A549 (cell line): ENCODE measurements around the gene RPLP1. TPM values are rescaled to one million over a fixed set of nuclear protein-coding genes. Genes with fewer than 3 reads are reported as not detected.

Experiments
- ATAC-seq, 2 experiments: fragments of 200-7000 bp in 1 of 2; fragments of >200 bp in 1 of 2; cut with Nextera tagmentation in 1 of 2; cut with Tn5 transposase in 1 of 2; 3 replicates each; pipeline versions ENCODE4 v1.8.0 to v1.9.1; 2018 to 2020; ENCODE audit warnings: mild to moderate bottlenecking in 1 of 2, moderate library complexity in 1 of 2
- CTCF ChIA-PET: fragments of 300-600 bp; sonication (Branson Sonifier 250); formaldehyde crosslinking; extraction: SDS; loops from one replicate; lab custom pipeline; 2021; ENCODE audit warnings: antibody characterized with exemption, inconsistent platforms; lab: Yijun Ruan, JAX
- POLR2A ChIA-PET: fragments of 350-600 bp; formaldehyde crosslinking; extraction: SDS; loops from one replicate; lab custom pipeline; 2021; ENCODE audit warnings: antibody characterized with exemption, inconsistent platforms; lab: Yijun Ruan, JAX
- DNase-seq, 2 experiments: peaks; one replicate each; pipeline versions ENCODE4 v3.0.0 to v3.0.0-alpha.2; 2011 to 2016; ENCODE audit warnings: low read depth in 1 of 2, low spot score in 1 of 2
- FAIRE-seq: peaks from 2 replicates; lab custom pipeline; 2011; peaks lifted over from hg19 to GRCh38; lab: Jason Lieb, UNC
- H3K27ac ChIP-seq, 2 experiments: fragments of >200 bp; sonication (Bioruptor Twin); formaldehyde crosslinking; 3 replicates each; pipeline ENCODE4 v1.5.1; 2016 to 2017
- H3K4me1 ChIP-seq: fragments of >200 bp; sonication (Bioruptor Twin); formaldehyde crosslinking; 3 replicates; pipeline ENCODE4 v1.6.1; 2016
- H3K4me2 ChIP-seq: fragments of >200 bp; sonication (Bioruptor Twin); formaldehyde crosslinking; 3 replicates; pipeline ENCODE4 v1.6.1; 2016
- H3K4me3 ChIP-seq: fragments of >200 bp; sonication (Bioruptor Twin); formaldehyde crosslinking; 3 replicates; pipeline ENCODE4 v1.5.1; 2016
- H3K9me3 ChIP-seq: fragments of >200 bp; sonication (Bioruptor Twin); formaldehyde crosslinking; 3 replicates; pipeline ENCODE4 v1.6.1; 2016
- ATOH8 ChIP-seq: fragments of 250-450 bp; sonication (Bioruptor Pico); IDR thresholded peaks from 2 replicates; pipeline ENCODE4 v1.5.0; 2020; ENCODE audit warnings: low read depth, mild to moderate bottlenecking, moderate library complexity
- CEBPB ChIP-seq, 2 experiments: fragments of >200 bp in 1 of 2; sonication (Bioruptor Twin) in 1 of 2; formaldehyde crosslinking in 1 of 2; IDR thresholded peaks; 2 replicates each; pipeline ENCODE4 v1.6.1; 2012 to 2016
- EHF ChIP-seq: fragments of 250-450 bp; sonication (Bioruptor Pico); IDR thresholded peaks from 2 replicates; pipeline ENCODE4 v1.5.0; 2020; ENCODE audit warnings: mild to moderate bottlenecking
- EHMT2 ChIP-seq: fragments of 200-600 bp; sonication (generic); IDR thresholded peaks from 2 replicates; pipeline ENCODE4 v1.6.1; 2016; ENCODE audit warnings: antibody characterized with exemption, low read depth, mild to moderate bottlenecking, moderate library complexity
- ELK1 ChIP-seq: fragments of 150-350 bp; IDR thresholded peaks from 2 replicates; pipeline ENCODE4 v1.6.1; 2014; ENCODE audit warnings: low read depth, mild to moderate bottlenecking, low read length
- FOXS1 ChIP-seq: fragments of 250-450 bp; sonication (Bioruptor Pico); IDR thresholded peaks from 2 replicates; pipeline ENCODE4 v1.5.0; 2020; ENCODE audit warnings: mild to moderate bottlenecking, moderate library complexity
- HOXA7 ChIP-seq: fragments of 250-450 bp; sonication (Bioruptor Pico); IDR thresholded peaks from 2 replicates; pipeline ENCODE4 v1.5.0; 2020; ENCODE audit warnings: mild to moderate bottlenecking, moderate library complexity
- HOXB5 ChIP-seq: fragments of 250-450 bp; sonication (Bioruptor Pico); IDR thresholded peaks from 2 replicates; pipeline ENCODE4 v1.5.0; 2020; ENCODE audit warnings: mild to moderate bottlenecking, moderate library complexity
- KDM5A ChIP-seq: fragments of 200-600 bp; sonication (generic); IDR thresholded peaks from 2 replicates; pipeline ENCODE4 v1.6.1; 2016; ENCODE audit warnings: antibody characterized with exemption, mild to moderate bottlenecking
- MAZ ChIP-seq: fragments of 150-350 bp; IDR thresholded peaks from 2 replicates; pipeline ENCODE4 v1.6.1; 2014; ENCODE audit warnings: antibody characterized with exemption, low read depth, low read length, borderline replicate concordance
- NPAS2 ChIP-seq: fragments of 250-450 bp; sonication (Bioruptor Pico); IDR thresholded peaks from 2 replicates; pipeline ENCODE4 v1.8.0; 2022; ENCODE audit warnings: mild to moderate bottlenecking, moderate library complexity, borderline replicate concordance
- NR3C1 ChIP-seq: fragments of >200 bp; sonication (Bioruptor Twin); formaldehyde crosslinking; IDR thresholded peaks from 3 replicates; pipeline ENCODE4 v1.6.1; 2017
- PBX3 ChIP-seq: IDR thresholded peaks from 2 replicates; pipeline ENCODE4 v1.6.1; 2012
- PHF8 ChIP-seq: fragments of 200-600 bp; sonication (generic); IDR thresholded peaks from 2 replicates; pipeline ENCODE4 v1.6.1; 2016; ENCODE audit warnings: low read depth, mild to moderate bottlenecking, antibody characterized with exemption, moderate library complexity, borderline replicate concordance
- POLR2A ChIP-seq: IDR thresholded peaks from 2 replicates; pipeline ENCODE4 v1.6.1; 2012; ENCODE audit warnings: mild to moderate bottlenecking, low read length
- POLR2AphosphoS2 ChIP-seq: conservative IDR thresholded peaks from 2 replicates; pipeline ENCODE4 v1.6.1; 2012; ENCODE audit warnings: low read length, improper control_type of control experiment, inconsistent platforms
- RCOR1 ChIP-seq: fragments of 150-350 bp; IDR thresholded peaks from 2 replicates; pipeline ENCODE4 v1.6.1; 2014; ENCODE audit warnings: antibody characterized with exemption, low read length, low read depth
- REST ChIP-seq: fragments of 200-600 bp; sonication (generic); IDR thresholded peaks from 2 replicates; pipeline ENCODE4 v1.6.1; 2016; ENCODE audit warnings: antibody characterized with exemption, mild to moderate bottlenecking, moderate library complexity
- RNF2 ChIP-seq: fragments of 200-600 bp; sonication (generic); IDR thresholded peaks from 2 replicates; pipeline ENCODE4 v1.6.1; 2016; ENCODE audit warnings: low read depth, mild to moderate bottlenecking, antibody characterized with exemption, moderate library complexity, borderline replicate concordance
- SMC3 ChIP-seq: fragments of >200 bp; sonication (Bioruptor Twin); formaldehyde crosslinking; IDR thresholded peaks from 3 replicates; pipeline ENCODE4 v1.6.1; 2018; ENCODE audit warnings: inconsistent platforms
- USF2 ChIP-seq: fragments of 450-650 bp; IDR thresholded peaks from 2 replicates; pipeline ENCODE4 v1.6.1; 2014; ENCODE audit warnings: antibody characterized with exemption
- WGBS: methylation state at CpG from one replicate; pipeline ENCODE4 v1.1.6; 2017; ENCODE audit errors: missing lambda C conversion rate; 5-methylcytosine and 5-hydroxymethylcytosine counted together
- polyA plus RNA-seq, 4 experiments: library from polyadenylated mRNA; depleted of rRNA in 3 of 4; stranded (reverse); fragments of >200 nt; fragmentation: RNase III in 1 of 4; extraction: RNeasy Plus Mini Kit Qiagen cat#74134 plus additional on column Dnase treatment in 1 of 4; gene quantifications; 2 replicates in 3 of 4; 3 replicates in 1 of 4; pipeline ENCODE4 v1.2.3, GENCODE V29; 2011 to 2017

The RPLP1 gene
- polyA plus RNA-seq, 2 of the 4 experiments (the other 2 are of a cell fraction): 1,245 to 4,104 TPM

- no peak for TF ChIP-seq REST
- peak; percentile 31; the same call in 1 of the 2 replicates for TF ChIP-seq KDM5A
- TF ChIP-seq EHF (CRISPR knock-in tag): no peak
- TF ChIP-seq RNF2: no peak
- no peak for TF ChIP-seq CEBPB (IDR thresholded peaks at IDR 0.05)
- no peak for TF ChIP-seq ATOH8 (CRISPR knock-in tag)
- no peak for TF ChIP-seq RCOR1
- 0 out of 2 replicates have a peak, but pooled peaks have one; percentile 56 for TF ChIP-seq POLR2AphosphoS2
- no peak; the same call in 1 of the 2 replicates for TF ChIP-seq ELK1
- TF ChIP-seq NPAS2 (CRISPR knock-in tag): no peak
- no peak for TF ChIP-seq HOXB5
- TF ChIP-seq FOXS1 (CRISPR knock-in tag): no peak
These were observed 38.6 kb upstream of the RPLP1 start, which contains the start of gene KIF23 (continued) for GRCh38 chr15:69413822-69414700.

GRCh38 chr15:69414701-69415167, 37.9 kb upstream of the RPLP1 start:
- Histone ChIP-seq H3K9me3 (no peaks in the 10 kb centered on the region), H3K4me3 (peak overlapping the region; percentile 83), H3K4me2 (peak overlapping the region; percentile 85), H3K27ac (peak overlapping the region; percentile 83 to 93), H3K4me1 (peaks cover 42% of the 10 kb centered on the region)
- TF ChIP-seq PBX3 (no peak), POLR2AphosphoS2 (0 out of 2 replicates have a peak, but pooled peaks have one; percentile 15)
- POLR2A ChIA-PET: interaction anchor here (0.9 to 1.8 kb wide), 5 partner anchors 17 to 340 kb away, joined by 3 to 43 read pairs (median 4); partner anchors contain the start of gene RPLP1
- ATAC-seq: peak; percentile 65 to 81
- WGBS: under 1% methylated on average over 28 of the region's 29 CpGs
- DNase-seq: peak; percentile 78 to 83
- no peak for FAIRE-seq
- CTCF ChIA-PET: interaction anchor here (0.5 to 8.5 kb wide), 10 partner anchors 9 to 358 kb away, joined by 3 to 87 read pairs (median 4); no protein-coding TSS in a partner anchor

- Histone ChIP-seq H3K4me3 (peak overlapping the region; percentile 83), H3K9me3 (no peaks in the 10 kb centered on the region), H3K27ac (peak overlapping the region; percentile 83 to 93), H3K4me1 (peaks cover 36% of the 10 kb centered on the region), H3K4me2 (peak overlapping the region; percentile 85)
- FAIRE-seq (no peak), DNase-seq (no peak), ATAC-seq (no peak)
- ChIA-PET POLR2A (interaction anchor here (1.0 to 1.8 kb wide), 4 partner anchors 37 to 341 kb away, joined by 3 to 43 read pairs (median 4); partner anchors contain the start of gene RPLP1), CTCF (interaction anchor here (1.1 to 8.5 kb wide), 6 partner anchors 10 to 359 kb away, joined by 4 to 87 read pairs (median 5); partner anchors contain the start of gene GLCE)
- WGBS: 55% methylated on average over 3 of the region's 3 CpGs
- TF ChIP-seq ATOH8 (CRISPR knock-in tag) (no peak), EHMT2 (no peak), USF2 (no peak), NPAS2 (CRISPR knock-in tag) (no peak), PBX3 (no peak), SMC3 (no peak), HOXA7 (CRISPR knock-in tag) (no peak), MAZ (no peak), PHF8 (no peak), NR3C1 (no peak), POLR2A (no peak), EHF (CRISPR knock-in tag) (no peak), KDM5A (no peak)
These were observed 37.2 kb upstream of the RPLP1 start for GRCh38 chr15:69415381-69415780.
